Keratinocyte (primary cell): ENCODE data around the gene PRICKLE4. TPM values are rescaled to one million over a fixed set of nuclear protein-coding genes. Genes with fewer than 3 reads are reported as not detected.

Experiments used
- DNase-seq: peaks from one replicate; pipeline ENCODE4 v3.0.0-alpha.2; 2011; ENCODE audit warnings: low read depth, missing footprints, low spot score
- FAIRE-seq: peaks from 2 replicates; lab custom pipeline; 2011; peaks lifted over from hg19 to GRCh38; lab: Jason Lieb, UNC
- H2AFZ ChIP-seq: 2 replicates; pipeline ENCODE4 v1.6.0; 2012; ENCODE audit warnings: low read length, control low read depth, inconsistent platforms; ENCODE audit not compliant: control insufficient read depth
- H3K27ac ChIP-seq: 2 replicates; pipeline ENCODE4 v1.5.1; 2011; ENCODE audit warnings: low read length; ENCODE audit not compliant: control insufficient read depth, insufficient read depth
- H3K27me3 ChIP-seq: 3 replicates; pipeline ENCODE4 v1.6.0; 2011; ENCODE audit warnings: low read length; ENCODE audit not compliant: control insufficient read depth, insufficient read depth; ENCODE audit errors: extremely low read depth
- H3K36me3 ChIP-seq, 2 experiments: 2 replicates in 1 of 2; 3 replicates in 1 of 2; pipeline ENCODE4 v1.5.1; 2011; ENCODE audit warnings: low read length in 2 of 2, mild to moderate bottlenecking in 1 of 2; ENCODE audit not compliant: control insufficient read depth in 2 of 2, insufficient read depth in 2 of 2; ENCODE audit errors: extremely low read depth in 1 of 2
- H3K4me1 ChIP-seq: 3 replicates; pipeline ENCODE4 v1.5.1; 2011; ENCODE audit warnings: low read length; ENCODE audit not compliant: control insufficient read depth, insufficient read depth; ENCODE audit errors: extremely low read depth
- H3K4me2 ChIP-seq: 3 replicates; pipeline ENCODE4 v1.6.0; 2011; ENCODE audit warnings: low read depth, low read length; ENCODE audit not compliant: control insufficient read depth, insufficient read depth; ENCODE audit errors: extremely low read depth
- H3K4me3 ChIP-seq, 3 experiments: fragments of 200-600 bp in 1 of 3; sonication (generic) in 1 of 3; 2 replicates in 2 of 3; 3 replicates in 1 of 3; pipeline ENCODE4 v1.5.1; 2011 to 2016; ENCODE audit warnings: low read length in 3 of 3, mild to moderate bottlenecking in 3 of 3, control low read depth in 2 of 3, inconsistent platforms in 1 of 3, low read depth in 1 of 3, mixed read lengths in 1 of 3, mixed run types in 1 of 3, moderate library complexity in 1 of 3; ENCODE audit not compliant: control insufficient read depth in 2 of 3, insufficient read depth in 2 of 3; ENCODE audit errors: extremely low read depth in 1 of 3
- H3K79me2 ChIP-seq: 2 replicates; pipeline ENCODE4 v1.6.0; 2012; ENCODE audit warnings: low read length; ENCODE audit not compliant: control insufficient read depth, insufficient read depth
- H3K9ac ChIP-seq: 3 replicates; pipeline ENCODE4 v1.6.0; 2011; ENCODE audit warnings: low read length; ENCODE audit not compliant: control insufficient read depth, insufficient read depth; ENCODE audit errors: extremely low read depth
- H3K9me1 ChIP-seq: 3 replicates; pipeline ENCODE4 v1.6.0; 2011; ENCODE audit warnings: low read length; ENCODE audit not compliant: control insufficient read depth, insufficient read depth; ENCODE audit errors: extremely low read depth
- H3K9me3 ChIP-seq: 2 replicates; pipeline ENCODE4 v1.5.1; 2012; ENCODE audit warnings: low read depth, low read length; ENCODE audit not compliant: control insufficient read depth
- H4K20me1 ChIP-seq: 3 replicates; pipeline ENCODE4 v1.6.0; 2011; ENCODE audit warnings: low read length; ENCODE audit not compliant: control insufficient read depth, insufficient read depth; ENCODE audit errors: extremely low read depth
- CTCF ChIP-seq, 3 experiments: IDR thresholded peaks in 1 of 3; conservative IDR thresholded peaks in 1 of 3; optimal IDR thresholded peaks in 1 of 3; 2 replicates in 2 of 3; 3 replicates in 1 of 3; pipeline versions ENCODE3 to v1.5.1; 2011; ENCODE audit warnings: low read length in 3 of 3, mild to moderate bottlenecking in 3 of 3, moderate library complexity in 2 of 3, control low read depth in 1 of 3, inconsistent platforms in 1 of 3; ENCODE audit not compliant: insufficient read depth in 2 of 3; ENCODE audit errors: extremely low read depth in 1 of 3
- EZH2 ChIP-seq: IDR thresholded peaks from one replicate; pipeline ENCODE4 v1.6.1; 2012; ENCODE audit warnings: inconsistent platforms, mild to moderate bottlenecking, low read length, moderate library complexity
- dilution Hi-C: fragments of 300-500 bp; cut with MboI; formaldehyde crosslinking; loops from one replicate; pipeline ENCODE4 v1.7.0; 2020; ENCODE audit warnings: low sequenced_read_pairs; ENCODE audit not compliant: extremely low pct_ligation_motif_present
- polyA plus RNA-seq, 5 experiments: library from polyadenylated mRNA; depleted of rRNA in 3 of 5; stranded (reverse) in 3 of 5; stranded (forward) in 1 of 5; unstranded in 1 of 5; fragments of >200 nt; gene quantifications; 1 replicate in 1 of 5; 2 replicates in 3 of 5; 3 replicates in 1 of 5; pipeline versions ENCODE4 v1.2.1 to v1.2.3, GENCODE V29; 2011 to 2012; ENCODE audit warnings: missing spikeins in 2 of 5, low read depth in 1 of 5, low replicate concordance in 1 of 5

The PRICKLE4 gene
- polyA plus RNA-seq, 1 donor (not counting 4 experiments of a cell fraction or from before 2014, with no cell fraction given), result 0.13 TPM

GRCh38 chr6:41757931-41758640, 22.5 kb upstream of the PRICKLE4 start:
- no peaks in the 10 kb centered on the region for H3K9me1 ChIP-seq
- DNase-seq, result no peak
- no peak overlapping the region for H3K9ac ChIP-seq
- peaks cover 6% of the 10 kb centered on the region for H3K27me3 ChIP-seq
- no peak overlapping the region for H3K4me3 ChIP-seq
- H4K20me1 ChIP-seq, result no peaks in the 10 kb centered on the region
- H3K4me1 ChIP-seq, result no peaks in the 10 kb centered on the region
- dilution Hi-C loops, result no loop called here
- H3K79me2 ChIP-seq, result no peaks in the 10 kb centered on the region
- H3K4me2 ChIP-seq, result no peak overlapping the region
- H2AFZ ChIP-seq, result no peak overlapping the region
- TF ChIP-seq EZH2, result no peak
- TF ChIP-seq CTCF (optimal IDR thresholded peaks at IDR 0.05 in 1 of 3, IDR thresholded peaks at IDR 0.05 in 1 of 3, conservative IDR thresholded peaks at IDR 0.05 in 1 of 3; ENCODE audit: extremely low read depth in 1 of 3, insufficient read depth in 2 of 3, low read length in 3 of 3), result no peak
- H3K27ac ChIP-seq, result no peak overlapping the region
- FAIRE-seq, result no peak
- H3K9me3 ChIP-seq, result no peaks in the 10 kb centered on the region
- H3K36me3 ChIP-seq, result no peaks in the 10 kb centered on the region

GRCh38 chr6:41758641-41759035, 21.9 kb upstream of the PRICKLE4 start:
- FAIRE-seq, result no peak

More at GRCh38 chr6:41758641-41759035, 21.9 kb upstream of the PRICKLE4 start:
- Histone ChIP-seq H3K79me2 (no peaks in the 10 kb centered on the region), H3K27me3 (peaks cover 5% of the 10 kb centered on the region), H3K4me2 (no peak overlapping the region), H3K36me3 (no peaks in the 10 kb centered on the region), H3K27ac (no peak overlapping the region), H3K9ac (no peak overlapping the region), H3K4me1 (no peaks in the 10 kb centered on the region), H4K20me1 (no peaks in the 10 kb centered on the region), H2AFZ (no peak overlapping the region), H3K9me3 (no peaks in the 10 kb centered on the region), H3K4me3 (no peak overlapping the region), H3K9me1 (no peaks in the 10 kb centered on the region)
- no peak for DNase-seq
- dilution Hi-C loops, result no loop called here
- TF ChIP-seq EZH2 (no peak), CTCF (optimal IDR thresholded peaks at IDR 0.05 in 1 of 3, IDR thresholded peaks at IDR 0.05 in 1 of 3, conservative IDR thresholded peaks at IDR 0.05 in 1 of 3; ENCODE audit: extremely low read depth in 1 of 3, insufficient read depth in 2 of 3, low read length in 3 of 3) (no peak)
